NCI-H460 (cell line): ENCODE results near the gene SH2D1B. TPM values are rescaled to one million over a fixed set of nuclear protein-coding genes. Genes with fewer than 3 reads are reported as not detected.

Source experiments
- DNase-seq: peaks from one replicate; pipeline ENCODE4 v3.0.0-alpha.2; 2016; ENCODE audit warnings: low read depth; ENCODE audit errors: extremely low read depth
- total RNA-seq: library from RNA; depleted of rRNA; stranded (reverse); fragments of >200 nt; shearing (Covaris generic); gene quantifications from 2 replicates; pipeline ENCODE4 v1.2.3, GENCODE V29; 2014

The SH2D1B gene
- total RNA-seq, 1 experiment from 2014 or later, result not detected

GRCh38 chr1:162400790-162401355 is 11.1 kb downstream of the SH2D1B start:
- DNase-seq, result no peak

- no peak for DNase-seq
These were observed 12.8 kb downstream of the SH2D1B start for GRCh38 chr1:162398999-162399580.

GRCh38 chr1:162397943-162398560 is 13.9 kb downstream of the SH2D1B start:
- DNase-seq, result no peak

- DNase-seq, result no peak
These were observed 14.9 kb downstream of the SH2D1B start for GRCh38 chr1:162397039-162397448.

DNA sequence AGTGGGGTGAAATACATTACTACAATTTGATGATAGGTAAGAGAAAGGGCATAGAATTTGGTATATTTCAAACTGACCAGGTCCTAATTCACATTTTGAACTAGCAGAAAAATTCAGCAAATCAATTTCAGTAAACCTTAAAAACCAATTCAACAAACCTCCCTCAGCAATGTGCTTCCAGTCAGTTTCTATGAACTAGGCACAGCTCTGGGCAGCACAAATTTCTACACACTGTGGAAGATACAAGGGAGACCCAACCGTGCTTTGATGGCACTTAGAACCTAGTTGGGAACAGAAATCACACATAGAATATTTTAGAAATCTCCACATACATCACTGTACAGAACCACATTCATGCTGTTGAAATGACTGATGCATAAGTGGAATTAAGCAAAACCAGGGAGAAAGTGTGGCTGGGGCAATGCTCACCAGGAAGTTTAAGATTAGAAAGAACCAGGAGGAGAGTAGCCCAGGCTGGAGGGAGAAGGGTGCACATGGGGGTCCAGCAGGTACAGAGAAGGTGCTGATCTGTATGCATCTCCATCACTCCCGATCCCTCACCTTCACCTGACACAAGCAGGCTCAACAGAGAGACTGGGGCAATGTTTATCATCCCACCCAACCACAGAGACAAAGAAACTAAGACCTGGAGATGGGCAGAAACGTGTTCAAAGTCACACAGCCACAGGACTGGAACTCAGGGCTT is 15.6 kb downstream of the SH2D1B start:
- no peak for DNase-seq

DNA sequence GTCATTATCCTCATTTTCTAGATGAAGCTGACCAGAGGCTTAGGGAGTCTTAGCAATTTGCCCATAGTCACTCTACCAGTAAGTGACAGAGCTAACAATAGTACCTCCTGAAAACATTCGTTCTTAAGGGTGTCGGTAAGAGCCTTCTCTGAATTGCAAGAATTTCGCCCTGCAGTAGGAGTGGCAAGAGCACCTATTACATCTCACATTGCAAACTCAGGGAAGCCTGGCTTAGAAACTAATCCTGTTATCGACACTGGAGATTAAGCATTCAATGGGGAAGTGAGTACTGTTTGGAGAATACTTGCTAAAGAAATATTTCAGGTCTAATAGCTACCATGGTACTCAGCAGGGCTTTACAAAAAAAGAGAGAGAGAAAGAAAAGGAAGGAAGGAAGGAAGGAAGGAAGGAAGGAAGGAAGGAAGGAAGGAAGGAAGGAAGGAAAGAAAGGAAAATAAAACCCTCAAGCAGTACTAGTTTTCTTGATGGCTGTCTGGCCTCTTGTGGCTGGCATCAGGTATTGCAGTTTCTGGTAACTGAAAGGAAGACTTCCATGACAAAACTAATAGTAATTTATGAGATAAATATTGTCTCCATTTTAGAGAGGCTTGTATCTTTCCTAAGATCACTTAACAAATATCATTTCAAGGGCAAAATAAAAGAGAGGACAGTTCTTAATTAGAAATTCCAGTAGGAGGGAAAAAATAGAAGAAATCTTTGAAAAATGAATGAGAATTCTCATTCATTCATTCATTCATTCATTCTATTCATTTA is 20.0 kb downstream of the SH2D1B start:
- peak; percentile 60 for DNase-seq

GRCh38 chr1:162390396-162391185 is 21.3 kb downstream of the SH2D1B start:
- no peak for DNase-seq

DNA sequence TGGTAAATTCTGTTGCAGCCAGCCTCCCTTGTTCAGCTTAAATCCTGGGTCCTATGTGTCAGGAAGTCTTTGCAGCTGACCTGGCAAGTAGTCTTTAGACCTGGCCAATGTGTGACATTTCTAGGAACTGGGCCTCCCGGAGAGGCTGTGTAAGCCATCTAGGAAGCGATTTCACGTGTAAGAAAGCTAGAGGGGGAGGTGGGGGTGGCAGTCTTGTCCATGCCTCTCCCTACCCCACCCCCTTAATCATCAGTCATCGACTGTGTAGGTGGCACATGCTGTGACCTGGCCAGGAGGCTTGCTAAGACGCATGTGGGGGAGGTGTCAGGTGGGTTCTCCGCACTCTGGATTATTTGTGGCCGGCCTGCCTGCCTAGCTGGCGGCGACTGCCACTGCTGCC is 22.0 kb downstream of the SH2D1B start:
- DNase-seq, result no peak

DNA sequence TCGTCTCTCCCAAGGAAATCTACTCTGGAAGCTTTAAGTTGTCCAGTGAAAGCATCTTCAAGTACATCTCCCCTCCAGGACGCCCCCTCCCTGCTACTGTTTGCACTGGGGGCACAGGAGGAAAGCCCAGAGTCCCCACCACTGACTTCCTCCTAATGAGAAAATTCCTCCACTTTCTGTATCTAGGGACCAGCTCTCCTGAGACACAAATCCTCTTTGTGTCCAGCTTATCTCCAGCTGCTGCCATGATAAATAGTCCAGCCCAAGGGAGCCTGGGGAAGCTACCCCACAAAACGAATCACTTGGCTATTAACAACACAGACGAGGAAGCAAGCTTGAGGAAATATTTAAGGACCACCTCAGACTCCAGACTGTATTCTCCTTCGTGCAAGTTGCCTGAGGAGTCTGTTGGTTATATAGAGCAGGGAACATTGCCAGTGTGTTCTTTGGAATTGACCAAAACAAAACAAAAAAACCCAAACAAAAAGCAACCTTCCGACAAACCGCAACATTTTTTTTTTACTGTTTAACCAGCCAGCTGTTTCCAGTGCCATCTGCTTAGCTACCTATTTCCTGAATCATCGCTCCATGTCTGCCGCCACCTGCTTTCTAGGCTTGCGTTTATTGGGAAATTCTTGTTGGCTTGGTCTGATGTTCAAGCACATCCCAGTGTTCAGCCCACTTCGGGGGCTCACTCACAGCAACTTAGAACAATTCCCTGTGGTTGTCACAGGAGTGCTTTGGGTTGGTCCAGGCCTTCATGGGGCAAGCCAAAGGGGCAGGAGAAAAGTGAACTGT is 22.7 kb downstream of the SH2D1B start:
- no peak for DNase-seq

GRCh38 chr1:162388615-162389014 is 23.3 kb downstream of the SH2D1B start:
- DNase-seq, result no peak

GRCh38 chr1:162388083-162388594 is 23.8 kb downstream of the SH2D1B start:
- no peak for DNase-seq

DNA sequence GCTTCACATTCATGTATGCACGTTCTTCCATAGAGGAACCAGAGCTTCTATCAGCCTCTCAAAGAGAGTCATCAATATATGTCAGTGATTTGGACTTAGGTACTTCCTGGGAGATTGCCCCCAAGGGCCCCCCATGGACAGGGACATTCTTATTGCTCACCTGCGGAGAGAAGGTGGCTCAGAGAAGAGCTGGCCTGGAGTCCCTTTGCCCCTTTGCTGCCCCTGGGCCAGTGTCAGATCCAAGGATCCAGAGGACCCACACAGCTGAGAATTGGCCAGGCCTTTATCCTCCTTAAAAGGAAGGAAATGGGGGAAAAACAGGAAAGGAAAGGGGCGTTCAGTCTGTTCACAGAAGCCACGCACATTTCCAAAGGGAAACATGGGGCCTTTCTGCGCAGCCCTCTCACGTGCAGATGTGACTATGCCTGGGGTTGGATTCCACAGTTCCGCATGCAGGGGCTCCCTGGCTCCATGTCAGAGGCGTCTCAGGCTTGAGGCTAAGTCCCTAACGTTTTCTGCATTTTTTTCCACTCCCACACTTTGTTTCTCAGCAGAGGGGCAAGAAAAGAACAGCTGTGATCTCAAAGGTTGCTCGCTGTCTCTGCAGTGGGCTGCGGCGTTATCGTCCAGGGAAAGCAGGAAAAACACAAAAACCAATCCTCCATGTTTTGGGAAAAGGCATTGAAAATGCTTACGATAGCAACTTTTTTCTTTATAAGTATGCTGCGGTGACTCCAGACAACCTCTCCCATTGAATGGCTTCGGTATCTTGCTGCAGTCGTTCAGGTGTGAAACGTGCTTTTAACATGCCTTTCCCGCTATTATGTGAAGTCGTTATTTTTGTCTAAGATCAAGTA is 24.5 kb downstream of the SH2D1B start:
- DNase-seq, result no peak

- DNase-seq, result no peak
These were observed 25.4 kb downstream of the SH2D1B start for GRCh38 chr1:162386292-162387225.

GRCh38 chr1:162385702-162386101 is 26.2 kb downstream of the SH2D1B start:
- DNase-seq, result no peak

DNA sequence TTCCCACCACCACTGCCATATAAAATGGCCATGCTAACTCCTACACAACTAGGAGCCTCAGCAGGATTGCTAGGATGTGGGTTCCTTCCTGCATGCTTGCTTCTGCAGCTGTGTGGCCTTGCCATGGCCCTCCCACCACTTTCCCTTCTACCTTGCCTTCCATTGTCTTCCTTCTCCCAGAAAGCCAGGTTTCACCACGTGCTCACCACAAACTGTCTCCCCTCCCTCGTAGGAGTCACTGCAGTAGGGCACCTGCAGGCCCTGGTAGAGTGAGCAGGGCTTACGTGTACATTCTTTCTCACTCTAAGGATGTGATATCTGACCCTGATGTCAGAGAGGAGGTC is 26.7 kb downstream of the SH2D1B start:
- no peak for DNase-seq

DNA sequence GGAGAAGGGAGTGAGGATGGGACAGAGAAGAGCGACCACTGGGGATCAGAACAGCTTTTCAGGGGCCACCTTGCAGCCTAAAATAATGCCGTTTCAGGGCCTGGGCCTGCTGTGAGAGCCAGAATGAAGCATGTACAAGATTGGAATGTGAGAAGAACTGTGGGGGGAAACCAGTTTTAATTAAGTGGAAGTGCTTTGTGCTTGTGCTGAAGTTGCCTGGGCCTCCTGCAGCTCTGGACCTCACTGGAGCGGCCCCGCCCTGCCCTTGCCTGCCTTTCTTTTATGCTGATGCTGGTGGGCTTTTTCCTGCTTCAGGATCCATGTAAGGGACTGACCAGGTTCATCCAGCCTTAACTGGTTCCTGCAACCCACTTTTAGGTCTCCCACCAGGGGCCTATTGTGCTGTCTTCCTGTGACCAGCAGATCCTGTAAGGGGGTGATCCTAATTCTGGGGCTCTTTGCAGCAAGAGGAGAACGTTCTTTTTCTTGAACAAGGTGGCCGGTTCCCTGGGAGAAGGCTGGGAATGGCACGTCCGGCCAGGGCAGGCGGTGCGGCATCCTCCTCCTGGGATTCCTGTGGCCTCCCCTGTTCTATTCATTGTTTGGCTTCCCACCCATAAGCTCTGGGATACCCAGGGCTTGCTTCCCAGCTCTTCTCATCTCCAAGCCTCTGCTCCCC is 27.2 kb downstream of the SH2D1B start:
- DNase-seq, result no peak

- DNase-seq, result no peak
These were observed 27.8 kb downstream of the SH2D1B start for GRCh38 chr1:162384116-162384515.
